DOHH2 (cell line): ENCODE results near the gene IL1RAPL1.

ENCODE experiments used
- H3F3A ChIP-seq: fragments of 200-600 bp; sonication (generic), shearing (Covaris generic); 2 replicates; pipeline ENCODE4 v1.6.0; 2016; ENCODE audit warnings: antibody characterized with exemption, mild to moderate bottlenecking; ENCODE audit not compliant: control insufficient read depth, insufficient read depth
- H3K27ac ChIP-seq: fragments of 200-600 bp; sonication (generic); 2 replicates; pipeline ENCODE4 v1.5.1; 2014; ENCODE audit warnings: low read depth, mild to moderate bottlenecking, low read length, moderate library complexity
- H3K27me3 ChIP-seq: fragments of 200-600 bp; sonication (generic); 2 replicates; pipeline ENCODE4 v1.6.1; 2014; ENCODE audit warnings: mild to moderate bottlenecking, low read length, mixed read lengths; ENCODE audit not compliant: control insufficient read depth
- H3K36me3 ChIP-seq: fragments of 200-600 bp; sonication (generic); 2 replicates; pipeline ENCODE4 v1.6.1; 2014; ENCODE audit warnings: mild to moderate bottlenecking, low read length, moderate library complexity, mixed read lengths; ENCODE audit not compliant: control insufficient read depth
- H3K4me1 ChIP-seq: fragments of 200-600 bp; sonication (generic); 2 replicates; pipeline ENCODE4 v1.6.1; 2014; ENCODE audit warnings: mild to moderate bottlenecking, low read length, mixed read lengths; ENCODE audit not compliant: control insufficient read depth
- H3K4me2 ChIP-seq: fragments of 200-600 bp; sonication (generic); 2 replicates; pipeline ENCODE4 v1.6.0; 2014; ENCODE audit warnings: mild to moderate bottlenecking, low read length, moderate library complexity
- H3K4me3 ChIP-seq: fragments of 200-600 bp; sonication (generic); 2 replicates; pipeline ENCODE4 v1.5.1; 2014; ENCODE audit warnings: mild to moderate bottlenecking, low read length, mixed read lengths
- H3K79me2 ChIP-seq: fragments of 200-600 bp; sonication (generic); 2 replicates; pipeline ENCODE4 v1.6.1; 2014; ENCODE audit warnings: mild to moderate bottlenecking, low read length, mixed read lengths; ENCODE audit not compliant: control insufficient read depth
- H3K9me2 ChIP-seq: fragments of 200-600 bp; sonication (generic); replicated peaks from 2 replicates; pipeline ENCODE4 v1.6.1; 2014; ENCODE audit warnings: mild to moderate bottlenecking, low read length, mixed read lengths; ENCODE audit not compliant: control insufficient read depth
- H3K9me3 ChIP-seq: fragments of 200-600 bp; sonication (generic); 2 replicates; pipeline ENCODE4 v1.6.1; 2014; ENCODE audit warnings: antibody characterized with exemption, low read length, mixed read lengths; ENCODE audit not compliant: control insufficient read depth, insufficient read depth
- H4K20me1 ChIP-seq: fragments of 200-600 bp; sonication (generic); 2 replicates; pipeline ENCODE4 v1.6.0; 2014; ENCODE audit warnings: low read depth, mild to moderate bottlenecking, antibody characterized with exemption, low read length, moderate library complexity; ENCODE audit not compliant: control insufficient read depth, insufficient read depth
- EZH2phosphoT487 ChIP-seq: fragments of 200-600 bp; sonication (generic); IDR thresholded peaks from 2 replicates; pipeline ENCODE4 v1.6.1; 2017; ENCODE audit warnings: borderline replicate concordance, mild to moderate bottlenecking, antibody characterized with exemption, low read length, moderate library complexity, mixed read lengths
- TF ChIP-seq, protein P1 (sequence below): fragments of 200-600 bp; sonication (generic); IDR thresholded peaks from one replicate; pipeline ENCODE4 v1.5.1; 2014; ENCODE audit warnings: antibody characterized with exemption, mild to moderate bottlenecking, low read depth, low read length; ENCODE audit not compliant: poor library complexity, severe bottlenecking

IL1RAPL1 gene

DNA sequence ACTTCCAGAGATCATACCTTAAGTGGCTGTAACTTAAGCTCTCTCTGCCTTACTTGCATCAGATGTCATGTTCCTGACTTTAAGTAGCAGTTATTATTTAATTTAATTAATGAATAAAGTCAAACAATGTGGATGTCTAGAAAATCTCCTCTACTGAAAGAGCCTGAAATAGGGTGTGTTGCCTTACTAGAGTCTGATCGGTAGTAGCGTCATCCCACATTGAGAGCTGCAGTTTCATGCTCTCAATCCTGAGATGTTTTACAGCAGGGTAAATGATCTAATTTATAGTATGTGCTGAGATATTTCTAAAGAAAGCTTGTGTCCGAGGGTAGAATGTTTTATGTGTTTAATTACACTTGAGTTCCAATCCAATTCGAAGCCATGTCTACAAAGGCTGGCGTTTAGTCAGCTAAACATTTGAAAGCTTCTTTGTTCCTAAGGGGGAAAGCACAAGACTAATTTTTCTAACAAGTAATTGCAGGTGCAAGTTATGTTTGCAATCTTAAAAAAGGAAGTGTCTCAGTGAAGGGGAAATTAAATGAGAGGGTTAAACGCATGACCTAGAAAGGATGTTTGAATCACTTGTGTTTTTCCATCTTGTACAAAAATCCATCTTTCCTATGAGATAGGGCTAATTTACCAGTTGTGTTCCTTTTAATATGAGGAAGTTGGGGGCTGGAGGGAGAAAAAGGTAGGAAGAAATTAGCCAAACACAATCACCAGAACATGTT, 1237.1 kb downstream of the IL1RAPL1 start:
- Histone ChIP-seq H3K4me1 (no peaks in the 10 kb centered on the region), H3K79me2 (no peaks in the 10 kb centered on the region), H3F3A (no peaks in the 10 kb centered on the region), H3K27ac (no peak overlapping the region), H3K9me2 (no peaks in the 10 kb centered on the region), H3K4me2 (no peak overlapping the region), H3K27me3 (no peaks in the 10 kb centered on the region), H4K20me1 (no peaks in the 10 kb centered on the region), H3K36me3 (no peaks in the 10 kb centered on the region), H3K9me3 (no peaks in the 10 kb centered on the region), H3K4me3 (no peak overlapping the region)
- TF ChIP-seq, protein P1, sequence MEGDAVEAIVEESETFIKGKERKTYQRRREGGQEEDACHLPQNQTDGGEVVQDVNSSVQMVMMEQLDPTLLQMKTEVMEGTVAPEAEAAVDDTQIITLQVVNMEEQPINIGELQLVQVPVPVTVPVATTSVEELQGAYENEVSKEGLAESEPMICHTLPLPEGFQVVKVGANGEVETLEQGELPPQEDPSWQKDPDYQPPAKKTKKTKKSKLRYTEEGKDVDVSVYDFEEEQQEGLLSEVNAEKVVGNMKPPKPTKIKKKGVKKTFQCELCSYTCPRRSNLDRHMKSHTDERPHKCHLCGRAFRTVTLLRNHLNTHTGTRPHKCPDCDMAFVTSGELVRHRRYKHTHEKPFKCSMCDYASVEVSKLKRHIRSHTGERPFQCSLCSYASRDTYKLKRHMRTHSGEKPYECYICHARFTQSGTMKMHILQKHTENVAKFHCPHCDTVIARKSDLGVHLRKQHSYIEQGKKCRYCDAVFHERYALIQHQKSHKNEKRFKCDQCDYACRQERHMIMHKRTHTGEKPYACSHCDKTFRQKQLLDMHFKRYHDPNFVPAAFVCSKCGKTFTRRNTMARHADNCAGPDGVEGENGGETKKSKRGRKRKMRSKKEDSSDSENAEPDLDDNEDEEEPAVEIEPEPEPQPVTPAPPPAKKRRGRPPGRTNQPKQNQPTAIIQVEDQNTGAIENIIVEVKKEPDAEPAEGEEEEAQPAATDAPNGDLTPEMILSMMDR, result no peak
- no peak for TF ChIP-seq EZH2phosphoT487

DNA sequence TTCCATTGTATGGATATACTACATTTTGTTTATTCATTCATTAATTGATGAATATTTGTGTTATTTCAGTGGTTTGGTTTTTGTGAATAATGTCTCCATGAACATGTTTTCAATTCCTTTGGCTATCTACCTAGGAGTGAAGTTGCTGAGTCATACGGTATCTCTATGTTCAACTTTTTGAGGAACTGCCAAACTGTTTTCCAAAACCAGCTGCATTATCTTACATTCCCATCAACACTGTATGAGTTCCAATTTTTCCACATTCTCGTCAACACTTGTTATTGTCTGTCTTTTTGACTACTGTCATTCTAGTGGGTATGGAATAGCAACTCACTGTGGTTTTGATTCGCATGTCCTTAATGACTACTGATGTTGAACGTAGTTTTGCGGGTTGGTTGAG, 1239.5 kb downstream of the IL1RAPL1 start:
- no peak overlapping the region for H3K27ac ChIP-seq
- no peak overlapping the region for H3K4me2 ChIP-seq
- H3K4me1 ChIP-seq, result no peaks in the 10 kb centered on the region
- TF ChIP-seq, protein P1, result no peak
- TF ChIP-seq EZH2phosphoT487, result no peak
- H3K4me3 ChIP-seq, result no peak overlapping the region
- no peaks in the 10 kb centered on the region for H4K20me1 ChIP-seq
- H3K27me3 ChIP-seq, result no peaks in the 10 kb centered on the region
- H3F3A ChIP-seq, result no peaks in the 10 kb centered on the region
- H3K79me2 ChIP-seq, result no peaks in the 10 kb centered on the region
- no peaks in the 10 kb centered on the region for H3K36me3 ChIP-seq
- H3K9me3 ChIP-seq, result no peaks in the 10 kb centered on the region
- no peaks in the 10 kb centered on the region for H3K9me2 ChIP-seq

DNA sequence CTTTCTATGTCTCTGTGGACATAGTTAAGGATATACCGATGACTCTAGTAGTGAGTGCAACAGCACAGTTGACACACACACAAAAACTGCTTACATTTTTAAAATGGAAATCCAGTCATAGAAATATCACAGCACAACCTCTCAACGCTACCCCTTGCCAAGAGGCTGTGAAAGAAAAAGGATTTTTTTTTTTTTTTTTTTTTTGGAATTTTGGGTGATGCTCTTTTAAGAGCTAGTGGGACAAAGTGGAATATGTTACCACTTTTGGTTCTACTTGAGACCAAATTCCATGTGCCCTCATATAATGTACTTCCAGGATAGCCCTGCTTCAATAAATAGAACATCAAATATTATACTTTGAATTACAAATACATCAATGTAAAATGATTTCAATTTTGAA, 1247.1 kb downstream of the IL1RAPL1 start:
- H3K4me2 ChIP-seq, result no peak overlapping the region

More for the DNA sequence above, 1247.1 kb downstream of the IL1RAPL1 start:
- Histone ChIP-seq H4K20me1 (no peaks in the 10 kb centered on the region), H3K4me3 (no peak overlapping the region), H3K27me3 (no peaks in the 10 kb centered on the region), H3K79me2 (no peaks in the 10 kb centered on the region), H3K4me1 (no peaks in the 10 kb centered on the region), H3K9me3 (no peaks in the 10 kb centered on the region), H3K9me2 (no peaks in the 10 kb centered on the region), H3F3A (no peaks in the 10 kb centered on the region), H3K36me3 (no peaks in the 10 kb centered on the region), H3K27ac (no peak overlapping the region)
- no peak for TF ChIP-seq EZH2phosphoT487
- TF ChIP-seq, protein P1, result no peak
